Tibial nerve (tissue), 4 donors: ENCODE measurements around the gene SMAD5.

Source experiments
- EP300 ChIP-seq, 2 donors: sonication (generic); formaldehyde crosslinking; IDR thresholded peaks; one replicate each; pipeline ENCODE4 v1.6.1; 2017; ENCODE audit warnings: antibody characterized with exemption in 2 of 2, mild to moderate bottlenecking in 1 of 2
- POLR2A ChIP-seq, 2 donors: fragments of 450-650 bp; IDR thresholded peaks; one replicate each; pipeline ENCODE4 v1.6.1; 2017; ENCODE audit warnings: antibody characterized with exemption in 2 of 2, mild to moderate bottlenecking in 2 of 2, moderate library complexity in 2 of 2
- TF ChIP-seq, protein P1 (sequence below), 5 experiments: fragments of 200-600 bp in 3 of 5; fragments of 450-650 bp in 2 of 5; sonication (generic) in 3 of 5; IDR thresholded peaks; one replicate each; pipeline ENCODE4 v1.5.1; 2016 to 2019; ENCODE audit warnings: antibody characterized with exemption in 5 of 5, mild to moderate bottlenecking in 3 of 5, moderate library complexity in 2 of 5

DNA sequence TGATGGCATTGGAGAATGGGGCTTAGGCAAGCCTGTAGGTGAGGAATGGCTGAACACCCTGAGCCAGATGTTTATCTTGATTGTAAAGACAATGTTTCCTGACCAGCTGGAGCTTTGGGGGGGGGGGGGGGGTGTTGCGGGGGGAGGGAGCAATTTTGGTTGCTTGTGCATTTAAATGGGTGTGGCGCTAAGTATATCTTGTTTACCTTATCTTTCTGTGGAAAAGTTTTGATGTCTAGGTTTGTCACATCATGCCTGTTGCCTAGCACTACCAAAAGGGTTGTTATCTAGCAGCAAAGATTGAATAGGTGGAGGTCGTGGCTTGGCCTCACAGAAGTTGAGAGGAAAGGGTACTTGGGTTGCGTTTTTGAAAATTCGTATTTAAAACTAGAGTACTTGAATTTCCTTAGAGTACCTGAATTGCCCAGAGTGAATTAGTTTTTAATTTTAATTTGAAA lies 1.3 kb downstream of the SMAD5 start:
- TF ChIP-seq, protein P1, sequence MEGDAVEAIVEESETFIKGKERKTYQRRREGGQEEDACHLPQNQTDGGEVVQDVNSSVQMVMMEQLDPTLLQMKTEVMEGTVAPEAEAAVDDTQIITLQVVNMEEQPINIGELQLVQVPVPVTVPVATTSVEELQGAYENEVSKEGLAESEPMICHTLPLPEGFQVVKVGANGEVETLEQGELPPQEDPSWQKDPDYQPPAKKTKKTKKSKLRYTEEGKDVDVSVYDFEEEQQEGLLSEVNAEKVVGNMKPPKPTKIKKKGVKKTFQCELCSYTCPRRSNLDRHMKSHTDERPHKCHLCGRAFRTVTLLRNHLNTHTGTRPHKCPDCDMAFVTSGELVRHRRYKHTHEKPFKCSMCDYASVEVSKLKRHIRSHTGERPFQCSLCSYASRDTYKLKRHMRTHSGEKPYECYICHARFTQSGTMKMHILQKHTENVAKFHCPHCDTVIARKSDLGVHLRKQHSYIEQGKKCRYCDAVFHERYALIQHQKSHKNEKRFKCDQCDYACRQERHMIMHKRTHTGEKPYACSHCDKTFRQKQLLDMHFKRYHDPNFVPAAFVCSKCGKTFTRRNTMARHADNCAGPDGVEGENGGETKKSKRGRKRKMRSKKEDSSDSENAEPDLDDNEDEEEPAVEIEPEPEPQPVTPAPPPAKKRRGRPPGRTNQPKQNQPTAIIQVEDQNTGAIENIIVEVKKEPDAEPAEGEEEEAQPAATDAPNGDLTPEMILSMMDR (IDR thresholded peaks at IDR 0.05): no peak
- no peak for TF ChIP-seq EP300 (IDR thresholded peaks at IDR 0.05)
- no peak for TF ChIP-seq POLR2A (IDR thresholded peaks at IDR 0.05)
